Measurements from ENCODE around the gene NPAS3. TPM values are rescaled to one million over a fixed set of nuclear protein-coding genes. Genes with fewer than 3 reads are reported as not detected.

Gene NPAS3
- total RNA-seq, 1 experiment from 2014 or later, result not detected

GRCh38 chr14:33642080-33642479 is 703.4 kb downstream of the NPAS3 start:
- POLR2A ChIA-PET (ENCODE audit: unreplicated experiment), result no interaction called here
- CTCF ChIA-PET, result no interaction called here

GRCh38 chr14:33642691-33643244 is 704.1 kb downstream of the NPAS3 start:
- BruUV-seq (replicated peaks), result no TSS peak
- Histone ChIP-seq H3K4me1 (replicated peaks; ENCODE audit: insufficient read depth) (peaks cover 15% of the 10 kb centered on the region), H3K36me3 (ENCODE audit: low read depth) (no peaks in the 10 kb centered on the region), H3K9me2 (ENCODE audit: insufficient read depth) (no peaks in the 10 kb centered on the region), H3F3A (ENCODE audit: insufficient read depth, low read depth) (peaks cover 11% of the 10 kb centered on the region; the same call in 1 of the 2 replicates), H3K9me3 (ENCODE audit: insufficient read depth, low read depth) (no peaks in the 10 kb centered on the region), H3K79me2 (ENCODE audit: low read depth) (no peaks in the 10 kb centered on the region), H3K27me3 (ENCODE audit: insufficient read depth, low read depth) (no peaks in the 10 kb centered on the region), H3K27ac (no peak overlapping the region), H3K4me2 (no peak overlapping the region), H2AFZ (no peak overlapping the region), H3K4me3 (no peak overlapping the region), H4K20me1 (ENCODE audit: insufficient read depth) (no peaks in the 10 kb centered on the region)
- ChIA-PET CTCF (no interaction called here), POLR2A (ENCODE audit: unreplicated experiment) (no interaction called here)
- TF ChIP-seq, protein P1, sequence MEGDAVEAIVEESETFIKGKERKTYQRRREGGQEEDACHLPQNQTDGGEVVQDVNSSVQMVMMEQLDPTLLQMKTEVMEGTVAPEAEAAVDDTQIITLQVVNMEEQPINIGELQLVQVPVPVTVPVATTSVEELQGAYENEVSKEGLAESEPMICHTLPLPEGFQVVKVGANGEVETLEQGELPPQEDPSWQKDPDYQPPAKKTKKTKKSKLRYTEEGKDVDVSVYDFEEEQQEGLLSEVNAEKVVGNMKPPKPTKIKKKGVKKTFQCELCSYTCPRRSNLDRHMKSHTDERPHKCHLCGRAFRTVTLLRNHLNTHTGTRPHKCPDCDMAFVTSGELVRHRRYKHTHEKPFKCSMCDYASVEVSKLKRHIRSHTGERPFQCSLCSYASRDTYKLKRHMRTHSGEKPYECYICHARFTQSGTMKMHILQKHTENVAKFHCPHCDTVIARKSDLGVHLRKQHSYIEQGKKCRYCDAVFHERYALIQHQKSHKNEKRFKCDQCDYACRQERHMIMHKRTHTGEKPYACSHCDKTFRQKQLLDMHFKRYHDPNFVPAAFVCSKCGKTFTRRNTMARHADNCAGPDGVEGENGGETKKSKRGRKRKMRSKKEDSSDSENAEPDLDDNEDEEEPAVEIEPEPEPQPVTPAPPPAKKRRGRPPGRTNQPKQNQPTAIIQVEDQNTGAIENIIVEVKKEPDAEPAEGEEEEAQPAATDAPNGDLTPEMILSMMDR (conservative IDR thresholded peaks at IDR 0.05), result no peak
- no peak for TF ChIP-seq EZH2 (IDR thresholded peaks at IDR 0.05; ENCODE audit: low read depth)
- intact Hi-C loops (cut with micrococcal nuclease; ENCODE audit: unreplicated experiment), result no loop called here
- no peak for DNase-seq

More at GRCh38 chr14:33642080-33642479, 703.4 kb downstream of the NPAS3 start:
- Histone ChIP-seq H3K9me3 (ENCODE audit: insufficient read depth, low read depth) (no peaks in the 10 kb centered on the region), H3K9me2 (ENCODE audit: insufficient read depth) (no peaks in the 10 kb centered on the region), H2AFZ (no peak overlapping the region), H3K36me3 (ENCODE audit: low read depth) (no peaks in the 10 kb centered on the region), H3K4me1 (replicated peaks; ENCODE audit: insufficient read depth) (peaks cover 10% of the 10 kb centered on the region), H3K4me3 (no peak overlapping the region), H3F3A (ENCODE audit: insufficient read depth, low read depth) (peaks cover 6% of the 10 kb centered on the region; the same call in 1 of the 2 replicates), H3K27ac (no peak overlapping the region), H3K4me2 (no peak overlapping the region), H3K79me2 (ENCODE audit: low read depth) (no peaks in the 10 kb centered on the region), H4K20me1 (ENCODE audit: insufficient read depth) (no peaks in the 10 kb centered on the region), H3K27me3 (ENCODE audit: insufficient read depth, low read depth) (no peaks in the 10 kb centered on the region)
- intact Hi-C loops (cut with micrococcal nuclease; ENCODE audit: unreplicated experiment), result no loop called here
- BruUV-seq (replicated peaks), result no TSS peak
- no peak for DNase-seq
- TF ChIP-seq, protein P1 (conservative IDR thresholded peaks at IDR 0.05), result no peak
- no peak for TF ChIP-seq EZH2 (IDR thresholded peaks at IDR 0.05; ENCODE audit: low read depth)

DNA sequence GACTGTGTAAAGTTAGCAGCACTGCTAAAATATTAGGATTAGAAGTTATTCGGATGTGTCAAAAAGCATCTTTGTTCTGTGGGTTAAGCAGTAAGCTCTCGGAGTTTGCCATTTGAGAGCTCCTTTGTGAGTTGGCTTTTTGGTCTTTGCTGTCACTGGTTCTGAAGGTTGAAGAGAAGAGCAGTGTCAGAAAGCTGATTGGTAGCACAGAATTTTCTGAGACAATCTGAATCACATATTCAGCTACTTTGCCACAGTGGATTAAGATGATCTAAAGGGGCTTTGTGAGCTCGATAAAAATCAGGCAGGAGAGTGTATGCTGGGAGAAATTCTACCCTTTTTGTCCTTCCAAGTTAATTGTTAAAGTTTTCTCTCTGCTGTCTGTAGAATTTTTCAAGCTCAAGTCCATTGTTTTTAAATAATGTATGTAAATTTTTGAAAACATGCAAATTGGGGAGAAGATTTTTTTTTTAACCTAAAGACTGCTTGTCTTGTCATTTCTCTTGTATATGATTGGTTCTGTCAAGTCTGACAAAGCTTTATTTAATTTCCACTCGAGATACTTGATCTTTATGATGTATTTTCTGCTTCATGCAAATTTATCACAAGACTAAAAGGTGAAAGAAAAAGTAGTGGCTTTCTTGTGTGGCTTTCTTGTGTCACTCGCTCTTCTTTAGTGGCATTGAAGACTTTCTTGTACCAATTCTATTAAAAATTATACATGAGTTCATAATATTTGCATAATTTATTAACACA is 704.9 kb downstream of the NPAS3 start:
- no peak overlapping the region for H3K27ac ChIP-seq
- CTCF ChIA-PET, result interaction anchor here (0.6 kb wide), 1 partner anchor 1050 kb away, joined by 3 read pairs; no protein-coding TSS in a partner anchor
- H3K4me2 ChIP-seq, result no peak overlapping the region
- DNase-seq, result no peak
- no peaks in the 10 kb centered on the region for H3K9me2 ChIP-seq (ENCODE audit: insufficient read depth)
- no peaks in the 10 kb centered on the region for H3K27me3 ChIP-seq (ENCODE audit: insufficient read depth, low read depth)
- H3K79me2 ChIP-seq (ENCODE audit: low read depth), result no peaks in the 10 kb centered on the region
- POLR2A ChIA-PET (ENCODE audit: unreplicated experiment), result no interaction called here
- no peaks in the 10 kb centered on the region for H3K36me3 ChIP-seq (ENCODE audit: low read depth)
- H4K20me1 ChIP-seq (ENCODE audit: insufficient read depth), result no peaks in the 10 kb centered on the region
- no peak overlapping the region for H3K4me3 ChIP-seq
- H2AFZ ChIP-seq, result no peak overlapping the region
- intact Hi-C loops (cut with micrococcal nuclease; ENCODE audit: unreplicated experiment), result no loop called here
- H3F3A ChIP-seq (ENCODE audit: insufficient read depth, low read depth), result peaks cover 15% of the 10 kb centered on the region; the same call in 1 of the 2 replicates
- H3K4me1 ChIP-seq (replicated peaks; ENCODE audit: insufficient read depth), result peaks cover 19% of the 10 kb centered on the region
- H3K9me3 ChIP-seq (ENCODE audit: insufficient read depth, low read depth), result no peaks in the 10 kb centered on the region
- no peak for TF ChIP-seq EZH2 (IDR thresholded peaks at IDR 0.05; ENCODE audit: low read depth)
- TF ChIP-seq, protein P1 (conservative IDR thresholded peaks at IDR 0.05), result no peak
- BruUV-seq (replicated peaks), result no TSS peak
